Stomach (tissue), 4 donors: ENCODE measurements around the gene CD247.

Source experiments
- EP300 ChIP-seq: sonication (generic); formaldehyde crosslinking; IDR thresholded peaks from one replicate; pipeline ENCODE4 v1.6.1; 2017; ENCODE audit warnings: antibody characterized with exemption
- POLR2A ChIP-seq, 4 donors: fragments of 450-650 bp; IDR thresholded peaks; one replicate each; pipeline ENCODE4 v1.6.1; 2016; ENCODE audit warnings: antibody characterized with exemption in 4 of 4, control low read depth in 2 of 4, mild to moderate bottlenecking in 1 of 4, moderate library complexity in 1 of 4
- TF ChIP-seq, protein P1 (sequence below), 7 experiments: fragments of 450-650 bp in 4 of 7; fragments of 200-600 bp in 3 of 7; sonication (generic) in 3 of 7; IDR thresholded peaks; one replicate each; pipeline ENCODE4 v1.5.1; 2016 to 2019; ENCODE audit warnings: antibody characterized with exemption in 7 of 7, control low read depth in 2 of 7, mild to moderate bottlenecking in 1 of 7

- TF ChIP-seq, protein P1, sequence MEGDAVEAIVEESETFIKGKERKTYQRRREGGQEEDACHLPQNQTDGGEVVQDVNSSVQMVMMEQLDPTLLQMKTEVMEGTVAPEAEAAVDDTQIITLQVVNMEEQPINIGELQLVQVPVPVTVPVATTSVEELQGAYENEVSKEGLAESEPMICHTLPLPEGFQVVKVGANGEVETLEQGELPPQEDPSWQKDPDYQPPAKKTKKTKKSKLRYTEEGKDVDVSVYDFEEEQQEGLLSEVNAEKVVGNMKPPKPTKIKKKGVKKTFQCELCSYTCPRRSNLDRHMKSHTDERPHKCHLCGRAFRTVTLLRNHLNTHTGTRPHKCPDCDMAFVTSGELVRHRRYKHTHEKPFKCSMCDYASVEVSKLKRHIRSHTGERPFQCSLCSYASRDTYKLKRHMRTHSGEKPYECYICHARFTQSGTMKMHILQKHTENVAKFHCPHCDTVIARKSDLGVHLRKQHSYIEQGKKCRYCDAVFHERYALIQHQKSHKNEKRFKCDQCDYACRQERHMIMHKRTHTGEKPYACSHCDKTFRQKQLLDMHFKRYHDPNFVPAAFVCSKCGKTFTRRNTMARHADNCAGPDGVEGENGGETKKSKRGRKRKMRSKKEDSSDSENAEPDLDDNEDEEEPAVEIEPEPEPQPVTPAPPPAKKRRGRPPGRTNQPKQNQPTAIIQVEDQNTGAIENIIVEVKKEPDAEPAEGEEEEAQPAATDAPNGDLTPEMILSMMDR (IDR thresholded peaks at IDR 0.05): no peak
- TF ChIP-seq EP300: no peak
- TF ChIP-seq POLR2A (IDR thresholded peaks at IDR 0.05): no peak
Measured at GRCh38 chr1:167510881-167511280, 7.4 kb downstream of the CD247 start.
